IMR-90 (cell line): ENCODE results near the gene FADS2. TPM values are rescaled to one million over a fixed set of nuclear protein-coding genes. Genes with fewer than 3 reads are reported as not detected.

Experiments
- ATAC-seq: fragments of 200-7000 bp; cut with Tn5 transposase; 2 replicates; pipeline ENCODE4 v1.9.1; 2020; ENCODE audit warnings: low read depth, mild to moderate bottlenecking, moderate library complexity
- BruUV-seq: library from RNA; stranded (reverse); fragments of 400-500 nt; replicated peaks from 2 replicates; lab custom pipeline; 2021; lab: Mats Ljungman, UMichigan
- CTCF ChIA-PET: fragments of 300-600 bp; formaldehyde crosslinking; extraction: SDS; loops from one replicate; lab custom pipeline; 2021; ENCODE audit warnings: antibody characterized with exemption; lab: Yijun Ruan, JAX
- POLR2A ChIA-PET: fragments of 300-600 bp; sonication (Branson Sonifier 250); formaldehyde crosslinking; loops from one replicate; lab custom pipeline; 2022; ENCODE audit warnings: antibody characterized with exemption; ENCODE audit not compliant: unreplicated experiment; lab: Charles Lee
- DNase-seq: peaks from one replicate; pipeline ENCODE4 v3.0.0; 2013
- H2AFZ ChIP-seq: replicated peaks from 2 replicates; pipeline ENCODE3; 2013; ENCODE audit warnings: low read length, mild to moderate bottlenecking; ENCODE audit not compliant: poor library complexity
- H2AK5ac ChIP-seq: 2 replicates; pipeline ENCODE4 v1.6.1; 2013; ENCODE audit warnings: low read depth, low read length, inconsistent platforms
- H2AK9ac ChIP-seq: replicated peaks from 2 replicates; pipeline ENCODE3; 2013; ENCODE audit warnings: mild to moderate bottlenecking, low read depth, low read length, moderate library complexity; ENCODE audit not compliant: poor library complexity
- H2BK120ac ChIP-seq: 2 replicates; pipeline ENCODE4 v1.6.1; 2013; ENCODE audit warnings: low read depth, low read length, inconsistent platforms
- H2BK15ac ChIP-seq: 3 replicates; pipeline ENCODE4 v1.6.1; 2013; ENCODE audit warnings: low read depth, low read length, inconsistent platforms
- H2BK20ac ChIP-seq: 2 replicates; pipeline ENCODE4 v1.6.1; 2013; ENCODE audit warnings: low read depth, mild to moderate bottlenecking, inconsistent platforms, low read length, moderate library complexity
- H2BK5ac ChIP-seq: 2 replicates; pipeline ENCODE4 v1.6.1; 2013; ENCODE audit warnings: mild to moderate bottlenecking, low read depth, low read length, inconsistent platforms; ENCODE audit not compliant: poor library complexity, severe bottlenecking
- H3K14ac ChIP-seq: replicated peaks from 2 replicates; pipeline ENCODE4 v1.6.1; 2013; ENCODE audit warnings: low read depth, low read length, inconsistent platforms
- H3K18ac ChIP-seq: 2 replicates; pipeline ENCODE4 v1.6.1; 2013; ENCODE audit warnings: low read depth, low read length, control low read depth
- H3K23ac ChIP-seq: 2 replicates; pipeline ENCODE4 v1.6.1; 2013; ENCODE audit warnings: low read depth, low read length, inconsistent platforms
- H3K27ac ChIP-seq: 2 replicates; pipeline ENCODE4 v1.5.1; 2013; ENCODE audit warnings: mild to moderate bottlenecking, control low read depth, low read length; ENCODE audit not compliant: insufficient read depth
- H3K27me3 ChIP-seq: 2 replicates; pipeline ENCODE4 v1.6.1; 2013; ENCODE audit warnings: low read length; ENCODE audit not compliant: control insufficient read depth, insufficient read depth
- H3K36me3 ChIP-seq: 2 replicates; pipeline ENCODE4 v1.6.1; 2013; ENCODE audit warnings: low read length, mixed read lengths; ENCODE audit not compliant: control insufficient read depth, insufficient read depth
- H3K4ac ChIP-seq: 2 replicates; pipeline ENCODE4 v1.6.1; 2013; ENCODE audit warnings: low read depth, low read length, inconsistent platforms
- H3K4me1 ChIP-seq: 2 replicates; pipeline ENCODE4 v1.6.1; 2013; ENCODE audit warnings: low read length, mixed read lengths; ENCODE audit not compliant: control insufficient read depth, insufficient read depth
- H3K4me2 ChIP-seq: 2 replicates; pipeline ENCODE4 v1.6.1; 2013; ENCODE audit warnings: low read depth, mild to moderate bottlenecking, control low read depth, low read length, moderate library complexity
- H3K4me3 ChIP-seq: 2 replicates; pipeline ENCODE4 v1.5.1; 2013; ENCODE audit warnings: low read depth, mild to moderate bottlenecking, control low read depth, low read length, moderate library complexity; ENCODE audit not compliant: insufficient read depth
- H3K56ac ChIP-seq: 2 replicates; pipeline ENCODE4 v1.6.1; 2013; ENCODE audit warnings: low read length, inconsistent platforms; ENCODE audit not compliant: insufficient read depth; ENCODE audit errors: extremely low read depth
- H3K79me1 ChIP-seq, 2 experiments: 2 replicates each; pipeline ENCODE4 v1.6.1; 2013; ENCODE audit warnings: low read length in 2 of 2, inconsistent platforms in 1 of 2, low read depth in 1 of 2
- H3K9ac ChIP-seq: 2 replicates; pipeline ENCODE4 v1.6.1; 2013; ENCODE audit warnings: low read depth, low read length, control low read depth
- H3K9me1 ChIP-seq: 2 replicates; pipeline ENCODE4 v1.6.1; 2013; ENCODE audit warnings: low read length, inconsistent platforms; ENCODE audit not compliant: insufficient read depth
- H3K9me3 ChIP-seq: 2 replicates; pipeline ENCODE4 v1.6.1; 2013; ENCODE audit warnings: low read length; ENCODE audit not compliant: control insufficient read depth, insufficient read depth
- H4K20me1 ChIP-seq: 2 replicates; pipeline ENCODE4 v1.6.1; 2013; ENCODE audit warnings: low read length, inconsistent platforms; ENCODE audit not compliant: insufficient read depth
- H4K5ac ChIP-seq: 2 replicates; pipeline ENCODE4 v1.6.1; 2013; ENCODE audit warnings: mild to moderate bottlenecking, low read depth, low read length, control low read depth
- H4K8ac ChIP-seq, 2 experiments: 2 replicates each; pipeline ENCODE4 v1.6.1; 2013; ENCODE audit warnings: low read depth in 2 of 2, low read length in 2 of 2, control low read depth in 1 of 2, inconsistent platforms in 1 of 2
- H4K91ac ChIP-seq: 2 replicates; pipeline ENCODE4 v1.6.1; 2013; ENCODE audit warnings: low read depth, low read length, inconsistent platforms; ENCODE audit not compliant: insufficient read depth
- BHLHE40 ChIP-seq: fragments of 150-350 bp; IDR thresholded peaks from 2 replicates; pipeline ENCODE4 v1.6.1; 2016; ENCODE audit warnings: mild to moderate bottlenecking, low read depth, low read length
- CEBPB ChIP-seq: IDR thresholded peaks from 2 replicates; pipeline ENCODE4 v1.6.1; 2012; ENCODE audit warnings: low read depth, low read length, improper control_type of control experiment
- CHD1 ChIP-seq: IDR thresholded peaks from 2 replicates; pipeline ENCODE4 v1.6.1; 2012; ENCODE audit warnings: low read depth, low read length, improper control_type of control experiment
- FOS ChIP-seq: fragments of 150-350 bp; IDR thresholded peaks from 2 replicates; pipeline ENCODE4 v1.6.1; 2016; ENCODE audit warnings: low read depth, low read length
- MAFK ChIP-seq: IDR thresholded peaks from 2 replicates; pipeline ENCODE4 v1.6.1; 2012; ENCODE audit warnings: low read depth, low read length, improper control_type of control experiment
- MXI1 ChIP-seq: IDR thresholded peaks from 2 replicates; pipeline ENCODE4 v1.6.1; 2012; ENCODE audit warnings: low read depth, mild to moderate bottlenecking, low read length, moderate library complexity, borderline replicate concordance
- NFE2L2 ChIP-seq: fragments of 150-350 bp; IDR thresholded peaks from 2 replicates; pipeline ENCODE4 v1.6.1; 2016; ENCODE audit warnings: low read depth, mild to moderate bottlenecking, low read length
- POLR2A ChIP-seq: IDR thresholded peaks from 2 replicates; pipeline ENCODE4 v1.6.1; 2012; ENCODE audit warnings: mild to moderate bottlenecking, low read depth, low read length
- RAD21 ChIP-seq: IDR thresholded peaks from 2 replicates; pipeline ENCODE4 v1.6.1; 2012; ENCODE audit warnings: low read length, improper control_type of control experiment
- RCOR1 ChIP-seq: IDR thresholded peaks from 2 replicates; pipeline ENCODE4 v1.6.1; 2012; ENCODE audit warnings: mild to moderate bottlenecking, low read length, improper control_type of control experiment; ENCODE audit not compliant: insufficient replicate concordance
- RFX5 ChIP-seq: IDR thresholded peaks from 2 replicates; pipeline ENCODE4 v1.8.0; 2012; ENCODE audit warnings: low read depth, mild to moderate bottlenecking, low read length, moderate library complexity
- SMC3 ChIP-seq: fragments of 150-350 bp; IDR thresholded peaks from 2 replicates; pipeline ENCODE4 v1.6.1; 2016; ENCODE audit warnings: low read depth, mild to moderate bottlenecking, antibody characterized with exemption, low read length, moderate library complexity
- WGBS, 2 experiments: methylation state at CpG; one replicate each; pipeline versions ENCODE4 v1.1.5 to v1.1.7; 2013; ENCODE audit warnings: missing lambda C conversion rate in 2 of 2; ENCODE audit not compliant: insufficient read length in 1 of 2; ENCODE audit errors: extremely low coverage in 2 of 2; 5-methylcytosine and 5-hydroxymethylcytosine counted together
- dilution Hi-C: fragments of 300-500 bp; cut with HindIII; formaldehyde crosslinking; loops from one replicate; pipeline ENCODE4 v1.14.3; 2018; ENCODE audit warnings: low sequenced_read_pairs; ENCODE audit not compliant: unreplicated experiment
- in situ Hi-C: fragments of 300-500 bp; cut with MboI; formaldehyde crosslinking; loops from 3 replicates; pipeline ENCODE4 v1.14.3; 2019; ENCODE audit warnings: low sequenced_read_pairs, inconsistent platforms, mixed read lengths
- intact Hi-C: fragments of 100-400 bp; cut with micrococcal nuclease; formaldehyde crosslinking; loops from 2 replicates; pipeline ENCODE4 v1.10.0; 2022
- polyA plus RNA-seq, 3 experiments: library from polyadenylated mRNA; depleted of rRNA; stranded (reverse); fragments of >200 nt; gene quantifications; 2 replicates each; pipeline ENCODE4 v1.2.3, GENCODE V29; 2012; ENCODE audit warnings: low replicate concordance in 1 of 3
- total RNA-seq: library from RNA; depleted of rRNA; stranded (reverse); fragments of >200 nt; gene quantifications from 2 replicates; pipeline ENCODE4 v1.2.3, GENCODE V29; 2012
- TF ChIP-seq, protein P1 (sequence below): fragments of 150-350 bp; IDR thresholded peaks from 2 replicates; pipeline ENCODE4 v1.6.1; 2017; ENCODE audit warnings: mild to moderate bottlenecking, antibody characterized with exemption, low read length, low read depth
- TF ChIP-seq, protein P2 (sequence below): fragments of 150-350 bp; IDR thresholded peaks from 2 replicates; pipeline ENCODE4 v1.6.1; 2016; ENCODE audit warnings: low read depth, mild to moderate bottlenecking, low read length, moderate library complexity, borderline replicate concordance
- TF ChIP-seq, protein P3 (sequence below): conservative IDR thresholded peaks from 2 replicates; pipeline ENCODE4 v1.5.1; 2012; ENCODE audit warnings: mild to moderate bottlenecking, low read depth, low read length, improper control_type of control experiment

The FADS2 gene
- total and polyA plus RNA-seq, 2 of the 4 experiments (the other 2 are of a cell fraction), result 33.3 to 88.4 TPM

DNA sequence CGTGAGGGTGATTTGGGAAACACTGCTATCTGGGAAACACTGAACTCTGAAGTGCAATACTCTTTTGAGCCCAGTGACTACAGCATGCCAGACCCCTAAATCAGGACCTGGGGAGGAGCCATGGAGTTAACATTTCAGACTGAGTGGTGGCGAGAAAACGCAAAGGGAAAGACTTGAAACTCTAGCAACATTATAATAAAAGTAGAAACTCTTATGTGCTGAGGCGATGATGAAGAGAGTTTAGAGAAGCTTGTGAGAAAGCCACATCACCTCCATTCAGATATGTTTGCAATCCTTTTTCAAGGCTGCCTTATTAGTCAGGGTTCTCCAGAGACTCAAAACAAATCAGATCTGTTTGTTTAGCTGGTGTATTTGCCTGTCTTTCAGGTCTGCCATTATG is 33.5 kb upstream of the FADS2 start:
- H4K5ac ChIP-seq, result no peak overlapping the region
- TF ChIP-seq CHD1, result no peak
- no peak for TF ChIP-seq BHLHE40
- TF ChIP-seq RFX5, result no peak
- TF ChIP-seq SMC3, result no peak
- TF ChIP-seq FOS, result no peak
- TF ChIP-seq POLR2A, result no peak
- TF ChIP-seq RCOR1, result no peak
- TF ChIP-seq, protein P1, sequence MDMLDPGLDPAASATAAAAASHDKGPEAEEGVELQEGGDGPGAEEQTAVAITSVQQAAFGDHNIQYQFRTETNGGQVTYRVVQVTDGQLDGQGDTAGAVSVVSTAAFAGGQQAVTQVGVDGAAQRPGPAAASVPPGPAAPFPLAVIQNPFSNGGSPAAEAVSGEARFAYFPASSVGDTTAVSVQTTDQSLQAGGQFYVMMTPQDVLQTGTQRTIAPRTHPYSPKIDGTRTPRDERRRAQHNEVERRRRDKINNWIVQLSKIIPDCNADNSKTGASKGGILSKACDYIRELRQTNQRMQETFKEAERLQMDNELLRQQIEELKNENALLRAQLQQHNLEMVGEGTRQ, result no peak
- TF ChIP-seq, protein P2, sequence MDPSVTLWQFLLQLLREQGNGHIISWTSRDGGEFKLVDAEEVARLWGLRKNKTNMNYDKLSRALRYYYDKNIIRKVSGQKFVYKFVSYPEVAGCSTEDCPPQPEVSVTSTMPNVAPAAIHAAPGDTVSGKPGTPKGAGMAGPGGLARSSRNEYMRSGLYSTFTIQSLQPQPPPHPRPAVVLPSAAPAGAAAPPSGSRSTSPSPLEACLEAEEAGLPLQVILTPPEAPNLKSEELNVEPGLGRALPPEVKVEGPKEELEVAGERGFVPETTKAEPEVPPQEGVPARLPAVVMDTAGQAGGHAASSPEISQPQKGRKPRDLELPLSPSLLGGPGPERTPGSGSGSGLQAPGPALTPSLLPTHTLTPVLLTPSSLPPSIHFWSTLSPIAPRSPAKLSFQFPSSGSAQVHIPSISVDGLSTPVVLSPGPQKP, result no peak
- no peak for TF ChIP-seq NFE2L2
- no peak for TF ChIP-seq MXI1
- TF ChIP-seq RAD21, result no peak
- TF ChIP-seq MAFK, result no peak
- TF ChIP-seq CEBPB, result no peak
- TF ChIP-seq, protein P3, sequence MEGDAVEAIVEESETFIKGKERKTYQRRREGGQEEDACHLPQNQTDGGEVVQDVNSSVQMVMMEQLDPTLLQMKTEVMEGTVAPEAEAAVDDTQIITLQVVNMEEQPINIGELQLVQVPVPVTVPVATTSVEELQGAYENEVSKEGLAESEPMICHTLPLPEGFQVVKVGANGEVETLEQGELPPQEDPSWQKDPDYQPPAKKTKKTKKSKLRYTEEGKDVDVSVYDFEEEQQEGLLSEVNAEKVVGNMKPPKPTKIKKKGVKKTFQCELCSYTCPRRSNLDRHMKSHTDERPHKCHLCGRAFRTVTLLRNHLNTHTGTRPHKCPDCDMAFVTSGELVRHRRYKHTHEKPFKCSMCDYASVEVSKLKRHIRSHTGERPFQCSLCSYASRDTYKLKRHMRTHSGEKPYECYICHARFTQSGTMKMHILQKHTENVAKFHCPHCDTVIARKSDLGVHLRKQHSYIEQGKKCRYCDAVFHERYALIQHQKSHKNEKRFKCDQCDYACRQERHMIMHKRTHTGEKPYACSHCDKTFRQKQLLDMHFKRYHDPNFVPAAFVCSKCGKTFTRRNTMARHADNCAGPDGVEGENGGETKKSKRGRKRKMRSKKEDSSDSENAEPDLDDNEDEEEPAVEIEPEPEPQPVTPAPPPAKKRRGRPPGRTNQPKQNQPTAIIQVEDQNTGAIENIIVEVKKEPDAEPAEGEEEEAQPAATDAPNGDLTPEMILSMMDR, result no peak
- no peak overlapping the region for H3K14ac ChIP-seq
- H3K23ac ChIP-seq, result no peak overlapping the region
- no peak overlapping the region for H3K27ac ChIP-seq
- no peak overlapping the region for H3K18ac ChIP-seq
- BruUV-seq, result no TSS peak
- no peak for DNase-seq
- peaks cover 30 to 65% of the 10 kb centered on the region in 2 experiments for H3K79me1 ChIP-seq
- H2BK15ac ChIP-seq, result no peak overlapping the region
- no peak overlapping the region for H4K91ac ChIP-seq
- H3K4me3 ChIP-seq, result no peak overlapping the region
- H3K4me2 ChIP-seq, result no peak overlapping the region
- H3K4ac ChIP-seq, result no peak overlapping the region
- no peak overlapping the region for H3K9ac ChIP-seq
- H2BK5ac ChIP-seq, result no peak overlapping the region
- dilution Hi-C loops, result no loop called here
- H3K27me3 ChIP-seq, result no peaks in the 10 kb centered on the region
- H3K36me3 ChIP-seq, result peaks cover 18% of the 10 kb centered on the region
- H3K9me3 ChIP-seq, result no peaks in the 10 kb centered on the region
- H2AFZ ChIP-seq, result no peak overlapping the region
- no peak overlapping the region for H2AK5ac ChIP-seq
- H4K20me1 ChIP-seq, result peaks cover 3% of the 10 kb centered on the region
- ATAC-seq, result no peak
- H3K56ac ChIP-seq, result no peak overlapping the region
- in situ Hi-C loops, result loop anchor here (10.0 kb wide), 1 partner anchor 310 kb away; no protein-coding TSS in a partner anchor
- H2BK20ac ChIP-seq, result no peak overlapping the region
- ChIA-PET CTCF (no interaction called here), POLR2A (no interaction called here)
- intact Hi-C loops, result no loop called here
- 100% methylated on average over 1 of the region's 4 CpGs; no CpG with 5 or more reads in 1 of the 2 experiments for WGBS, 2 experiments
- peaks cover 3% of the 10 kb centered on the region for H3K4me1 ChIP-seq
- no peaks in the 10 kb centered on the region for H3K9me1 ChIP-seq
- H2BK120ac ChIP-seq, result no peak overlapping the region
- no peak overlapping the region for H4K8ac ChIP-seq
- H2AK9ac ChIP-seq, result no peak overlapping the region
